GM04503 (cell line): Measurements from ENCODE around the gene ENAH.
"Not testable (repeated sequence)": the region's sequence is repeated elsewhere in the genome, so short reads cannot be mapped to it uniquely, and the experiment has no call there.

Source experiments
- DNase-seq: peaks from one replicate; pipeline ENCODE4 v3.0.0-alpha.2; 2012; ENCODE audit warnings: low read depth

ENAH gene

GRCh38 chr1:225493591-225494246 lies 159.2 kb downstream of the ENAH start:
- no peak for DNase-seq

GRCh38 chr1:225488676-225489075 lies 164.2 kb downstream of the ENAH start:
- no peak for DNase-seq

- DNase-seq: no peak
These were observed 166.1 kb downstream of the ENAH start for GRCh38 chr1:225486856-225487255.

- DNase-seq: no peak
These were observed 166.9 kb downstream of the ENAH start for GRCh38 chr1:225485991-225486530.

DNA sequence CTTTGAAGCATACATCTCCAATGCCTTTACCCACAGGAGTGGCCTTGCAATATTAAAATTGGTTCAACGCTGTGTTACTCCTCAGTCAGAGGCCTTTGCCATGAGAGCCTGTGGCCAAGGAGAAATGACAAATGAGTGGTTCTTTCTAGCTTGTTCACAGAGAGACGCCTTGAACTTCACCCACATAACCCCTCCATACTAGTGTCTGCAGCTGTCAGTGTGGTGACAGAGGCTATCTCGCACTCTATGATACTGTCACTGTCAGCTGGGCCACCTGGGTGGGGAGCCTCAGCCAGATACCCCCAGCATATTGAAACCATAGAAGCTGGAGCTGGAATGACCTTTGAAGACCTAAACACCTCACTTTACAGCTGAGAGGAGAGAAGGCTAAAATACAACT lies 167.7 kb downstream of the ENAH start:
- DNase-seq: no peak

DNA sequence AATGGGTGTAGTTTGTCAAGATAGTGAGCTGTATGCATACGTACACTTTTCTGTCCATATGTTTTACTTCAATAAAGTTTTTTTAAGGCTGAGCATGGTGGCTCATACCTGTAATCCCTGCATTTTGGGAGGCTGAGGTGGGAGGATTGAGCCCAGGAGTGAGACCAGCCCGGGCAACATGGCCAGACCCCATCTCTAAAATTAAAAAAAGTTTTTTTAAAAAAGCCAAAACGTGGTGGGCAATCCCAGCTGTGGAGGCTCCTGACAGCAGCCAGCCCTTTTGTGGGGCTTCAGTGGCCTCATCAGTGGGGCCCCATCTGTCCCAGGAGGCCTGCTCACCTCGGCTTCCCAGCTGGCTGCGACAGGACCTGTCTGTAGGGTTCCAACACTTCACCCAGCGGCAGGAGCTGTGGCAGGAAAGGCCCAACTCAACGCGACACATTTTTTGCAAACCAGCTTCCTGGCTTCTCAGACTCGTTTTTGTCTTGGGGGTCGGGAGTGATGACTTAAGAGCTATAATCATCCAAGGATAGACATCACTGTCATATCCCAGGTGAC lies 168.2 kb downstream of the ENAH start:
- DNase-seq: no peak

DNA sequence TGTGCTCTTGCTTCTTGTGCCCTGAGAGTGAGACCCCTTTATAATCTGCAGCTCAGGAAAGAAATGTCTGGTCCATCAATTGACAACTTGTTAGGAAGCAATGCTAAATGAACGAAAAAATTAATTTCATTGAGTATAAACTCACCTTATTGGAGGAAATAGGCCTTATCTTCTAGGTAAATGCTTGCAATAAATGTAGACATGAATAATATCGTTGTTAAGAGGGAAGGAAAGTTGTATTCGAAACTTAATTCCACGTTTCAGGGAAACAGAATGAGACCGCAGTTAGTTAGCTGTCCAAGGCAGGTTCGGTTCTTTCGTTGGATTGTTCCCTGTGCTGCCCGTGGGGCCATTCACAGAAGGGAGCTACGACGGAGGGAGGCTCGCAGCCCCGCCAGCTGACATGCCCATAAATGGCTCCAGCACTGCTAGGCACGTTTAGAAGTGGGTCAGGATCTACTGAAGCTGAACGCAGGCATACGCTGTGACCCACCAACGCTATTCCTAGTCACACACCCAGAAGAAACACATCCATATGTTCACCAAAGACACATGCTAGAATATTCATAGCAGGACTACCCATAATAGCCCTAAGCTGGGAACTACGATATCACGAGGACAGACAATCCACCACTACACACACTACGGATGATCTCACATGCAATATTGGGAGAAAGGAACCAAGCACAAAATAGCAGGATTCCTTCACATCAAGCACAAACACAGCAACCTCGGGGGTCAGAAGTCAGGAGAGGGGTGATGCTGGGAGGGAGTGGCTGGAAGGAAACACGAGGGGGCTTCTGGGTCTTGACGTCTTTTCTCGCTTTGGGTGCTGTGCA lies 168.9 kb downstream of the ENAH start:
- no peak for DNase-seq

GRCh38 chr1:225482421-225482950 lies 170.4 kb downstream of the ENAH start:
- DNase-seq: peak; percentile 59

DNA sequence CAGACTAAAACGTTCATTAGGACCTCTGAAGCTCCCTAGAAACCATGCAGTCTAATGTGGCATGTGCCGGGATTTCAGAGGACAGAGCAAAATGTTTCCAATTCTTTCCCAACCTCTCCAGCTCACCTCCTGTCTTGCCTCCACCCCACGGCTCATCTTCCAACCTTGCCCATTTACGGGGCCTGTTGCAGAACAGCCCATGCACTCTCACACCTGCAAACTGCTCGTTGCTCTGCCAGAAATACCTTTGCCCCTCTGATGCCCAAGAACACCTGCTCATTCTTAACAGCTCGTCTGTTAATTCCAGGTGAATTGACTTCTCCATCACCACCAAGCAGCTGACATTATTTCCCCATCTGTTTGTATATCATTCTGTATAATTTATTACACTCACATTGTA lies 171.2 kb downstream of the ENAH start:
- DNase-seq: no peak

DNA sequence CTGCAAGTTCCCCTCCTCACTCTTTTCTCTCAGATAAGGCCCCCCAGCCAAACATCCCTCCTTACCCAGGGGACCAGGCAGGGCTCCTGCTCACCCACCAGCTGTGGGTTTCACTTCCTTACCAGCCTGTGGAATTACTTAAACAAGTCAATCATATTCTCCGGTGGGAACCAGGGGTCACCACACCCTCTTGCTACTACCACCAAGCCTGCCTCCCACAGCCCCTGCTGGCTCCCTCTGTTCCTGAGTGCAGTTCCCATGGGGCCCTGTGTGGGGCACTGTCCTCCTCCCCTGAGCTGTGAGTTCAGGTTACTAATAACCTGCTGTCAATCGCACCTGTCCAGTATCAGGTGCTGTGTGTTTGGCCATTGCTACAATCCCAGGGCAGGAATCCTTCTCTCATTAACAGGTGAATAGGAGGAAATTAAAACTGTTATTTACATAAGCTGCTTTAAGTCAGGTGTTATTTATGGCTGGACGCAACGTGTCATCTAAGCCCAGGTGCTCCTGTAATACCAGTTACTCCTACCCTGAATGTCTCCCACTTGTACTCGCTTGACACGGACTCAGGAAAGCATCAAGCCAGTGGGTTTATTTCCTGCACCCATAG lies 172.0 kb downstream of the ENAH start:
- DNase-seq: no peak

DNA sequence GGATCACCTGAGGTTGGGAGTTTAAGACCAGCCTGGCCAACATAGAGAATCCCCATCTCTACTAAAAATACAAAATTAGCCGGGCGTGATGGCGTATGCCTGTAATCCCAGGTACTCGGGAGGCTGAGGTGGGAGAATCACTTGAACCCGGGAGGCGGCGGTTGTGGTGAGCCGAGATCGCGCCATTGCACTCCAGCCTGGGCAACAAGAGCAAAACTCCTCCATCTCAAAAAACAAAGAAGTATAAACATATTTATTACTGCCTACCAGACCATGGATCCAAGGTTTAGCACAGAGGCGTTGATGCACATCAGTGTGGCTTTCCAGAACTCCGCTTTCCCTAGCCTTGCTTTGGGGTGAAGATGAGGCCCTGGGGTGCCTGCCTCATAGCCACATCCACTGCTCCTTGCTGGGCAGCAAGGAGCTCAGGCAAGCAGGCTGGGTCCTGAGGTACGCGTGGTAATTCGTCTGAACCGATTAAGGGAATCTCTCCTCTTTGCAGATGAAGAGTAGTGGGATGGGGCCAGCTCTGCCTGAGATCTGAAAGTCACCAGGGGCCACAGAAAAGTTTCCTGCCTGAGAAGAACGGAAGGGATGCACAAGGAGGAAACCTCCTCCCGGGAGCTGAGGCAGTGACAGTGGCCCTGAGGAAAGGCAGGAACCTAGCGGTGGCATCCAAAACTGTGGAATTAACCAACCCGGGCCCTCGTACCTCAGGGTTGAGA lies 172.8 kb downstream of the ENAH start:
- DNase-seq: no peak

GRCh38 chr1:225479341-225479740 lies 173.6 kb downstream of the ENAH start:
- no peak for DNase-seq

DNA sequence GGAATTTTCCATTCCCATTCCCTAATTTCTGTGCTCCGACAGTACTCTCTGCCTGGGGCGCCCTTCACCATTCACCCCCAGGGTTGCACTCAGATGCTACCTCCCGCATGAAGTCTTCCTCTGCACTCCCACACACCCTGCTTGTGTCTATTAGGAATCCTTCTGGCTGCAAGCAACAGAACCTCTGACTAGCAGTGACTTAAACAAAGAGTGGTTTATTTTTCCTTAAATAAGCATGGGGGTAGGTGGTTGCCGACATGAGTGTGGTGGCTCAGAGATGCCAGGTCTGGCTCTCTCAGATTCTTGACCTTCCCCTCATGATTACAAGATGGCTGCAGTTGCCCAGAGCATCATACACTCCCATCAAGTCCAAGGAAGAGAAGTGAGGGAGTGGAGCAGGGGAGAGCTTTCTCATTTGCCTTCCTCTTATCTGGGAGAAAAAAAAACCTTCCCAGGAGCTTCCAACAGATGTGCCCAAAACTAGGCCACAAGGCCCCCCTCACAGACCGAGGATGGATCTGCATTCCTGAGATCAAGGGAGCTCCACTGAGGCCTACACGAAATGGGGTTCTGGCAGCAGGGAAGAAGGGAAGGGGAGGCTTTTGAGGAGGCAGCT lies 175.5 kb downstream of the ENAH start:
- DNase-seq: no peak

- DNase-seq: no peak
These were observed 176.4 kb downstream of the ENAH start for GRCh38 chr1:225476538-225476988.

DNA sequence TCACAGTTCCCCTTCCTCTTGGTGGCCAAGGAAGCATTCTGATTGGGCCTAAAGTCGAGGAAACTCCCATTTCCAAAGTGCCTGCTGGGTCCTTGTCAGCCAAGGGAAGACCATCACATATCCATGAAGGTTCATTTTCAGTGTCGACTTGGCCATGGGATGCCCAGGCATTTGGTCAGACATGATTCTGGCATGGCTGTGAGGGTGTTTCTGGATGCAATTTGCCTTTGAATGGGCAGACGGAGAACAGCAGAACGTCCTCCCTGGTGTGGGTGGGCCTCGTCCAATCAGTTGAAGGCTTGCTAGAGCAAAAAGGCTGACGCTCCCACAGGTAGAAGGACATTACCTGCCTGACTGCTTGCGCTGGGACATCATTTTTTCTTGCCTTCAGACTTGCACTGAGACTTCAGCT lies 176.8 kb downstream of the ENAH start:
- DNase-seq: no peak

DNA sequence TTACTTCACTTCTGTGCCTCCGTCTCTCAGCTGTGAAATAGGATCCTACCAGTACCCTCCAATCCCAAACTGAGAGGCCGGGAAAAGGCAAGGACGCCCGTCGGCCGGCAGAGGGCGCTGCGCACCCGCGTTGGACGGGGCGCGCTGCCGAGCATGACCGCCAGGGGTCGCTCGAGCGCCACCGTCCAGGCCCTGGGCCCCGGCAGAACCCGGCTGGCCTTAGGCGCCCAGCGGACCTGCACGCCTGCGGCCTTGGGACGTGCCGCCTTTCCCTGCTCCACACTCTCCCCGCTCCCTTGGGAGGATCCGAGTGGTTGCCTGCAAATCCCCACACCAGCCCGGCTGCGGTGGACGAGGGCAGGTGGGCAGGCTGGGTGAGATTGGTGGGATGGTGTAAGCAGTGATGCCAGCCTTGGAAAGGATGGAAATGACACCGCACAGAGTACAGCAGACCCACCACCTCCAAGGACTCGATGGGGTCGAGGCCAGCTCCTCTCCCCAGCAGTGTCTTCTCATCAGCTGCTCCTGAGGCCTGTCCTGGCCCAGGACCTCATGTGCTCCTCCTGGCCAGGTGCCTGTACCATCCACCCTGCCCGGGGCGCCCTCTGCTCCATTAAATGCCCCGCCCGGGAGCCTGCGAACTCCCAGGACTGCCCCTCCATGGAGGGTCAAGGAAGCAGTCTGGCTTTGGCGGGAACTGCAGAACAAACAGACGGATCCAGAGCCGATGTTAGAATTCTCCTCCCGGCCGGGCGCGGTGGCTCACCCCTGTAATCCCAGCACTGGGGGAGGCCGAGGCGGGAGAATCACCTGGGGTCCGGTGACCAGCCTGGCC lies 177.7 kb downstream of the ENAH start:
- no peak for DNase-seq

DNA sequence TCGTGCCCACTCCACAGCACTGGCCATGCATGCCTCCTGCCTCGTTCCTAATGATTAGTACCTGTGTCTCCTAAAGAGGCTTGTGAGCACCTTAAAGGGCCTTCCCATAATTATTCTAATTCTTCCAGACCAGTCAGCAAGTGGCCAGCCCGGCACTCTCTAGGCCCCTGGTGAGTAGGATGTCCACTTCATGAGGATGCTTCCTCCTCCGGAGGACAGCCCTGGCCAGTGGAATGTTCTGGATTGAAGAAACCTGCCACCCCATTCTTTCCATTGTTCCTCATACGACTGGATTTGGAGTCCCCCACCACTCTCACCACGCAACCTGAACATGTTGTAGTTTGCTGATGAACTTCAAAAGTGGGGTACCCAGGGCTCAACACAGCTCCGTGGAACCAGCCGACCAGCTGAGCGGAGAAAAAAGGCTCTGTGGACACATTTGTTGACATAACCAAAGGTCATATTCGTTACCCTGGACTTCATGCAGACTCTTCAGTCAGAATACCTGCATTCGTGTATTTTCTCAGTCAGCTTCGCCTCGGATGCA lies 178.4 kb downstream of the ENAH start:
- no peak for DNase-seq

DNA sequence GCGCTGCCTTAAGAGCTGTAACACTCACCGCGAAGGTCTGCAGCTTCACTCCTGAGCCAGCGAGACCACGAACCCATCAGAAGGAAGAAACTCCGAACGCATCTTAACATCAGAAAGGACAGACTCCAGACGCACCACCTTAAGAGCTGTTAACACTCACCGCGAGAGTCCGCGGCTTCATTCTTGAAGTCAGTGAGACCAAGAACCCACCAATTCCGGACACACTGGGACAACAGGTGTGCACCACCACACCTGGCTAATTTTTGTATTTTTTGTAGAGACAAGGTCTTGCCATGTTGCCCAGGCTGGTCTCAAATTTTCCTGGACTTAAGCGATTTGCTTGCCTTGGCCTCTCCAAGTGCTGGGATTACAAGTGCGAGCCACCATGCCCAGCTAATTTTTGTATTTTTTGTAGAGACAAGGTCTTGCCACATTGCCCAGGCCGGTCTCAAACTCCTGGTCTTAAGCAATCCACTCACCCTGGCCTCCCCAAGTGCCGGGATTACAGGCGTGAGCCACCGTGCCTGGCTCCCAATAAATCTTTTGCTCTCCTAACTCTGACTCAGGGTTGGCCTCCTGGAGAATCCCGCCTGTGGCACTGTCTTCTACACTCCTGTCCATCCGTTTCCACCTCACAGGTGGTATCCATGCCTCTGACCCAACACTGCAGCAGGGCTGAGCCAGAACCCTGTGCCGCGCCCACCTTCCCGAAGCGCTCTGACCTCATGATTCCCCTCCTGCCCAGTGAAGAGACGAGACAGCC lies 179.1 kb downstream of the ENAH start:
- DNase-seq: not testable (repeated sequence)

DNA sequence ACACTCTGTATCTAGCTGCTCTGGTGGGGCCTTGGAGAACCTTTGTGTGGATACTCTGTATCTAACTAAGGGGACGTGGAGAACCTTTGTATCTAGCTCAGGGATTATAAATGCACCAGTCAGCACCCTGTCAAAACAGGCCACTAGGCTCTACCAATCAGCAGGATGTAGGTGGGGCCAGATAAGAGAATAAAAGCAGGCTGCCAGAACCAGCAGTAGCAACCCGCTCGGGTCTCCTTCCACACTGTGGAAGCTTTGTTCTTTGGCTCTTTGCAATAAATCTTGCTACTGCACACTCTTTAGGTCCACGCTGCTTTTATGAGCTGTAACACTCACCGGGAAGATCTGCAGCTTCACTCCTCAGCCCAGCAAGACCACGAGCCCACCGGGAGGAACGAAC lies 179.7 kb downstream of the ENAH start:
- not testable (repeated sequence) for DNase-seq
